K562 (cell line): ENCODE results near the gene PTPN5.

Experiments
- HDAC6 ChIP-seq: IDR thresholded peaks from 2 replicates; pipeline ENCODE4 v1.6.1; 2012; ENCODE audit warnings: low read depth, mild to moderate bottlenecking, control low read depth, inconsistent platforms, low read length, moderate library complexity
- POLR2AphosphoS5 ChIP-seq: IDR thresholded peaks from 2 replicates; pipeline ENCODE4 v1.6.1; 2011; ENCODE audit warnings: mild to moderate bottlenecking, low read depth, low read length, moderate library complexity; ENCODE audit not compliant: control insufficient read depth, insufficient read depth
- ZBTB8A ChIP-seq: fragments of 450-650 bp; IDR thresholded peaks from 2 replicates; pipeline ENCODE4 v1.6.1; 2018; ENCODE audit warnings: mild to moderate bottlenecking, moderate library complexity; ENCODE audit not compliant: partially characterized antibody
- ZNF311 ChIP-seq: fragments of 250-450 bp; sonication (Bioruptor Pico); IDR thresholded peaks from 2 replicates; pipeline ENCODE4 v1.4.0; 2020; ENCODE audit warnings: mild to moderate bottlenecking, moderate library complexity
- TF ChIP-seq, protein P1 (sequence below), 2 experiments: fragments of 450-650 bp in 1 of 2; sonication (generic) in 1 of 2; formaldehyde crosslinking in 1 of 2; IDR thresholded peaks; 2 replicates each; pipeline versions ENCODE4 v1.7.1 to v1.9.0; 2016 to 2022; ENCODE audit warnings: inconsistent platforms in 1 of 2, mild to moderate bottlenecking in 1 of 2, missing genetic modification reagents in 1 of 2
- TF ChIP-seq, protein P2 (sequence below): sonication (generic); formaldehyde crosslinking; IDR thresholded peaks from 2 replicates; pipeline ENCODE4 v1.8.0; 2022; ENCODE audit warnings: missing genetic modification reagents, mild to moderate bottlenecking, borderline replicate concordance
- TF ChIP-seq, protein P3 (sequence below): sonication (generic); formaldehyde crosslinking; IDR thresholded peaks from 2 replicates; pipeline ENCODE4 v1.8.0; 2023; ENCODE audit warnings: missing genetic modification reagents, mild to moderate bottlenecking, borderline replicate concordance

DNA sequence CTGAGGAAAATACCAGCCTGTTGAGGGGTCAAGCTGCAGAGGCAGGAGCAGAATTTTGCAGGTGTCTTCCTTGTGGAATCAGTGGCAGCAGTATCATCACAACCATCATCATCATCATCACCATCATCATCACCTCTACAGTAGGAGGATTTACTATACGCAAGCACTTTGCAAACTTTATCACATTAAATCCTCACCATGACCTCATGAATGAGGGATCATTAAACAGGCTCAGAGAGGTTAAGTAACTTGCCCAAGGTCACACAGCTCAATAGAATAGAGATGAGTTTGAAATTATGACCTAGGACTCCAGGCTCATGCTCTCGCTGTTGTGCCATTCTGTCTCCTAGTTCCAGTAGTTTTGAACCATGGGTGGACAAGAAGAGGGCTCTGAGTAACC lies 25.6 kb downstream of the PTPN5 start:
- TF ChIP-seq, protein P1, sequence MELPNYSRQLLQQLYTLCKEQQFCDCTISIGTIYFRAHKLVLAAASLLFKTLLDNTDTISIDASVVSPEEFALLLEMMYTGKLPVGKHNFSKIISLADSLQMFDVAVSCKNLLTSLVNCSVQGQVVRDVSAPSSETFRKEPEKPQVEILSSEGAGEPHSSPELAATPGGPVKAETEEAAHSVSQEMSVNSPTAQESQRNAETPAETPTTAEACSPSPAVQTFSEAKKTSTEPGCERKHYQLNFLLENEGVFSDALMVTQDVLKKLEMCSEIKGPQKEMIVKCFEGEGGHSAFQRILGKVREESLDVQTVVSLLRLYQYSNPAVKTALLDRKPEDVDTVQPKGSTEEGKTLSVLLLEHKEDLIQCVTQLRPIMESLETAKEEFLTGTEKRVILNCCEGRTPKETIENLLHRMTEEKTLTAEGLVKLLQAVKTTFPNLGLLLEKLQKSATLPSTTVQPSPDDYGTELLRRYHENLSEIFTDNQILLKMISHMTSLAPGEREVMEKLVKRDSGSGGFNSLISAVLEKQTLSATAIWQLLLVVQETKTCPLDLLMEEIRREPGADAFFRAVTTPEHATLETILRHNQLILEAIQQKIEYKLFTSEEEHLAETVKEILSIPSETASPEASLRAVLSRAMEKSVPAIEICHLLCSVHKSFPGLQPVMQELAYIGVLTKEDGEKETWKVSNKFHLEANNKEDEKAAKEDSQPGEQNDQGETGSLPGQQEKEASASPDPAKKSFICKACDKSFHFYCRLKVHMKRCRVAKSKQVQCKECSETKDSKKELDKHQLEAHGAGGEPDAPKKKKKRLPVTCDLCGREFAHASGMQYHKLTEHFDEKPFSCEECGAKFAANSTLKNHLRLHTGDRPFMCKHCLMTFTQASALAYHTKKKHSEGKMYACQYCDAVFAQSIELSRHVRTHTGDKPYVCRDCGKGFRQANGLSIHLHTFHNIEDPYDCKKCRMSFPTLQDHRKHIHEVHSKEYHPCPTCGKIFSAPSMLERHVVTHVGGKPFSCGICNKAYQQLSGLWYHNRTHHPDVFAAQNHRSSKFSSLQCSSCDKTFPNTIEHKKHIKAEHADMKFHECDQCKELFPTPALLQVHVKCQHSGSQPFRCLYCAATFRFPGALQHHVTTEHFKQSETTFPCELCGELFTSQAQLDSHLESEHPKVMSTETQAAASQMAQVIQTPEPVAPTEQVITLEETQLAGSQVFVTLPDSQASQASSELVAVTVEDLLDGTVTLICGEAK (IDR thresholded peaks at IDR 0.05): no peak
- TF ChIP-seq, protein P1 (CRISPR knock-in tag; IDR thresholded peaks at IDR 0.05): no peak
- no peak for TF ChIP-seq ZBTB8A
- no peak for TF ChIP-seq POLR2AphosphoS5
- TF ChIP-seq, protein P2, sequence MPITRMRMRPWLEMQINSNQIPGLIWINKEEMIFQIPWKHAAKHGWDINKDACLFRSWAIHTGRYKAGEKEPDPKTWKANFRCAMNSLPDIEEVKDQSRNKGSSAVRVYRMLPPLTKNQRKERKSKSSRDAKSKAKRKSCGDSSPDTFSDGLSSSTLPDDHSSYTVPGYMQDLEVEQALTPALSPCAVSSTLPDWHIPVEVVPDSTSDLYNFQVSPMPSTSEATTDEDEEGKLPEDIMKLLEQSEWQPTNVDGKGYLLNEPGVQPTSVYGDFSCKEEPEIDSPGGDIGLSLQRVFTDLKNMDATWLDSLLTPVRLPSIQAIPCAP (CRISPR knock-in tag): no peak
- no peak for TF ChIP-seq HDAC6
- TF ChIP-seq ZNF311 (CRISPR knock-in tag): no peak
- TF ChIP-seq, protein P3, sequence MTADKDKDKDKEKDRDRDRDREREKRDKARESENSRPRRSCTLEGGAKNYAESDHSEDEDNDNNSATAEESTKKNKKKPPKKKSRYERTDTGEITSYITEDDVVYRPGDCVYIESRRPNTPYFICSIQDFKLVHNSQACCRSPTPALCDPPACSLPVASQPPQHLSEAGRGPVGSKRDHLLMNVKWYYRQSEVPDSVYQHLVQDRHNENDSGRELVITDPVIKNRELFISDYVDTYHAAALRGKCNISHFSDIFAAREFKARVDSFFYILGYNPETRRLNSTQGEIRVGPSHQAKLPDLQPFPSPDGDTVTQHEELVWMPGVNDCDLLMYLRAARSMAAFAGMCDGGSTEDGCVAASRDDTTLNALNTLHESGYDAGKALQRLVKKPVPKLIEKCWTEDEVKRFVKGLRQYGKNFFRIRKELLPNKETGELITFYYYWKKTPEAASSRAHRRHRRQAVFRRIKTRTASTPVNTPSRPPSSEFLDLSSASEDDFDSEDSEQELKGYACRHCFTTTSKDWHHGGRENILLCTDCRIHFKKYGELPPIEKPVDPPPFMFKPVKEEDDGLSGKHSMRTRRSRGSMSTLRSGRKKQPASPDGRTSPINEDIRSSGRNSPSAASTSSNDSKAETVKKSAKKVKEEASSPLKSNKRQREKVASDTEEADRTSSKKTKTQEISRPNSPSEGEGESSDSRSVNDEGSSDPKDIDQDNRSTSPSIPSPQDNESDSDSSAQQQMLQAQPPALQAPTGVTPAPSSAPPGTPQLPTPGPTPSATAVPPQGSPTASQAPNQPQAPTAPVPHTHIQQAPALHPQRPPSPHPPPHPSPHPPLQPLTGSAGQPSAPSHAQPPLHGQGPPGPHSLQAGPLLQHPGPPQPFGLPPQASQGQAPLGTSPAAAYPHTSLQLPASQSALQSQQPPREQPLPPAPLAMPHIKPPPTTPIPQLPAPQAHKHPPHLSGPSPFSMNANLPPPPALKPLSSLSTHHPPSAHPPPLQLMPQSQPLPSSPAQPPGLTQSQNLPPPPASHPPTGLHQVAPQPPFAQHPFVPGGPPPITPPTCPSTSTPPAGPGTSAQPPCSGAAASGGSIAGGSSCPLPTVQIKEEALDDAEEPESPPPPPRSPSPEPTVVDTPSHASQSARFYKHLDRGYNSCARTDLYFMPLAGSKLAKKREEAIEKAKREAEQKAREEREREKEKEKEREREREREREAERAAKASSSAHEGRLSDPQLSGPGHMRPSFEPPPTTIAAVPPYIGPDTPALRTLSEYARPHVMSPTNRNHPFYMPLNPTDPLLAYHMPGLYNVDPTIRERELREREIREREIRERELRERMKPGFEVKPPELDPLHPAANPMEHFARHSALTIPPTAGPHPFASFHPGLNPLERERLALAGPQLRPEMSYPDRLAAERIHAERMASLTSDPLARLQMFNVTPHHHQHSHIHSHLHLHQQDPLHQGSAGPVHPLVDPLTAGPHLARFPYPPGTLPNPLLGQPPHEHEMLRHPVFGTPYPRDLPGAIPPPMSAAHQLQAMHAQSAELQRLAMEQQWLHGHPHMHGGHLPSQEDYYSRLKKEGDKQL (CRISPR knock-in tag): no peak
